GM08714 (cell line): ENCODE measurements around the gene ZBTB8OS.
"Not testable (repeated sequence)": the region's sequence is repeated elsewhere in the genome, so short reads cannot be mapped to it uniquely, and the experiment has no call there.

Source experiments
- H3K4me3 ChIP-seq: fragments of 200-500 bp; sonication (Bioruptor generic); 2 replicates; pipeline ENCODE4 v1.5.1; 2014; ENCODE audit warnings: mild to moderate bottlenecking, low read length, inconsistent platforms
- ZNF274 ChIP-seq: IDR thresholded peaks from 2 replicates; pipeline ENCODE4 v1.6.1; 2012; ENCODE audit warnings: mild to moderate bottlenecking, low read depth, low read length

The ZBTB8OS gene

DNA sequence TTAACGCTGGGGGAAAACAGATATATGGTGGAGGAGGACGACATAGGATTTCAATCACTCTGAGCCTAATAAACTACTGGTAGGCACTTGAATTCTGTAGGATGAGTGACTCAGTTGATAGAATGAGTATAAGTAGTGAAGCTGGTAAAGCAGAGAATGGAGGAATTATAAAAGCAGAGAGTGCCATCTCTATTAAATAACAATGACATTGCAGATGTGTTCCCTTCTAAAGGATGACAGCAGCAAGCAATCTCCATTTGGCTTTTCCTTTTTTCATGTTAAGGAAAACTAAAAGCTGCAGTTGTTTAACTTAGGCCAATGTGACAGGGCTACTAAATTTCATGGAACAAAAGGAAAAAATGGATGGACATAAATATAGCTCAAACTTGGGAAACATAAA lies 17.5 kb downstream of the ZBTB8OS start:
- TF ChIP-seq ZNF274: no peak
- no peak overlapping the region for H3K4me3 ChIP-seq

DNA sequence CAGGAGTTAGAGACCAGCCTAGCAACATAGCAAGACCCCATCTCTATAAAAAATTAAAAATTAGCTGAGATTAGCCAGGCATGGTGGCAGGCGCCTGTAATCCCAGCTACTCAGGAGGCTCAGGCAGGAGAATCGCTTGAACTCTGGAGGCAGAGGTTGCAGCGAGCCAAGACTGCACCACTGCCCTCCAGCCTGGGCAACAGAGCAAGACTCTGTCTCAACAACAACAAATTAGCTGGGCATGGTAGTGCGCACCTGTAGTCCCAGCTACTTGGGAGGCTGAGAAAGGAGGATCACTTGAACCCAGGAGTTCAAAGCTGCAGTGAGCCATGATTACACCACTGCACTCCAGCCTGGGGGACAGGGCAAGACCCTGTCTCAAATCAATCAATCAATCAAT lies 20.2 kb downstream of the ZBTB8OS start:
- not testable (repeated sequence) for H3K4me3 ChIP-seq

DNA sequence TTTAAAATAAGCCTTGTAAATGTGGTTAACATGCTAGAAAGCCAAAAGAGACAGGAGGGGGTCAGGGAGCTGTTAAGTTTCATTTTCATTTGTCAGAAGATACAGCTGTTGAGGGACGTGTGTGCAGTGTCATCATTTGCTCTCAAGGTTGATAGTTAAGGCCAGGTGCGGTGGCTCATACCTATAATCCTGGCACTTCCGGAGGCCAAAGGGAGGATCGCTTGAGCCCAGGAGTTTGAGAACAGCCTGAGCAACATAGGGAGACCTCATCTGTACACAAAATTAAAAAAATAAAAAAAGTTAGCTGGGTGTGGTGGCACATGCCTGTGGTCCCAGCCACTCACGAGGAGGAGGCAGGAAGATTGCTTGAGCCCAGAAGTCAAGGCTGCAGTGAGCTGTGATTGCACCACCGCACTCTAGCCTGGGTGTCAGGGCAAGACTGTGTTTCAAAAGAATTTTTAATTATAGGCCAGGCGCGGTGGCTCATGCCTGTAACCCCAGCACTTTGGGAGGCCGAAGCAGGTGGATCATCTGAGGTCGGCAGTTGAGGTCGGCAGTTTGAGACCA lies 22.7 kb downstream of the ZBTB8OS start:
- no peak for TF ChIP-seq ZNF274

DNA sequence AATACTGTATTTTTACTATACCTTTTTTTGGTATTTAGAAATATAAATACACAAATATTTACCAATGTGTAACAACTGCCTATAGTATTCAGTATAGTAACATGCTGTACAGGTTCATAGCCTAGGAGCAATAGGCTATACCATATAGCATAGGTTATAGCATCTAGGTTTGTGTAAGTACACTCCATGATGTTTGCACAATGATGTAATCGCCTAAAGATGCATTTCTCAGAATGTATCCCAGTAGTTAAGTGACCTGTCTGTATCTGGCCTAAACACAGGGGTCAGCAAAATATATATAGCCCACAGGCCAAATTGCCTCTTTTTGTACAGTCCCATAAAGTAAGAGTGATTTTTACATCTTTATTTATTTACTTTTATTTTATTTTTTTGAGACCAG lies 24.2 kb downstream of the ZBTB8OS start:
- TF ChIP-seq ZNF274: no peak

More for the DNA sequence above, 22.7 kb downstream of the ZBTB8OS start:
- H3K4me3 ChIP-seq: no peak overlapping the region; the same call in 1 of the 2 replicates

DNA sequence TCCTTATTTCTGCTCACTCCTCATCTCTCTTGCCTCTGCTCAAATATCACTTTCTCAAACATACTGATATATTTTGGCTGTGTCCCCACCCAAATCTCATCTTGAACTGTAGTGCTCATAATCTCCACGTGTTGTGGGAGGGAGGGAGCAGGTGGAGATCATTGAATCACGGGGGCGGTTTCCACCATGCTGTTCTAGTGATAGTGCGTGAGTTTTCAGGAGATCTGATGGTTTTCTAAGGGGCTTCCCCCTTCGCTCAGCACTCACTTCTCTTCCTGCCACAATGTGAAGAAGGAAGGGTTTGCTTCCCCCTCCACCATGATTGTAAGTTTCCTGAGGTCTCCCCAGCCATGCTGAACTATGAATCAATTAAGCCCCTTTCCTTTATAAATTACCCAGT lies 26.6 kb downstream of the ZBTB8OS start:
- TF ChIP-seq ZNF274: no peak
- H3K4me3 ChIP-seq: no peak overlapping the region; the same call in 1 of the 2 replicates

More for the DNA sequence above, 24.2 kb downstream of the ZBTB8OS start:
- H3K4me3 ChIP-seq: no peak overlapping the region

DNA sequence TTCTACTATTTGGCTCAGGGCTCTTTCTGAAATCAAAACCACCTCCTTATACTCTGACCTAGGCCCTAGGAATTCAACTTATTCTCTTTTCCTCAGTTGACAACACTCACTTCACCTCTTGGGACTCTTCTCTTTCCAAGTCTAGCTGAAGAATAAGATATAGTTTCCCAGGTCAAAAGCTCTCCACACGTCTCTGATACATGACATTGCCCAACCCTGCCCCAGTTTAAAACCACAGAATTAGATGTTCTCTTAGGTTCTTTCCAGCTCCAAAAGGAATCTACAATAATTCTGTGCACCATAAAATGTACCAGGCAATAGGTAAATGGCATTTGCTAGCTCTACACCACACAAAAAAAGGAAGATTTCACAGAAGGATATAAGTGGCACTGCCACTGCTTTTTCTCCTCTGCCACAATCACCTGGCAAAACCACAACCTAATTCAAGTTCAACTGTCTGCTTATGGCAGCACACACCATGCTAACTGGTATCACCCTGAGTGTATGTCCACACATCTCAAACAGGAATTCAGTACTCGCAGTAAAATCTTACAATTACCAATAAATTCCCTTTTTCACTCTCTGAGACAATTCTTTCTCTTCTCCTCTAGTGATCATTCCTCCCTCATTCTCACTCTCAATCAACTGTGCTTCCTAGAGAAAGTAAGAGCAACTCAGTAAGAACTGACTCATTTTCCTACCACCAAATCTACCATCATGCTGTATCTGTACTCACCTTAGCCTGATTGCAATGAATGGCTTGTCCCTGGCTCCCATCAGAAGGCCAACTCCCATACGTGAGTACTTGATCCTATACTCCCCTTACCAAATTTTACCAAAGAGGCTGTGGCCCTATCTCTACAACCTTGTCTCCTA lies 27.3 kb downstream of the ZBTB8OS start:
- no peak overlapping the region for H3K4me3 ChIP-seq
- TF ChIP-seq ZNF274: no peak

DNA sequence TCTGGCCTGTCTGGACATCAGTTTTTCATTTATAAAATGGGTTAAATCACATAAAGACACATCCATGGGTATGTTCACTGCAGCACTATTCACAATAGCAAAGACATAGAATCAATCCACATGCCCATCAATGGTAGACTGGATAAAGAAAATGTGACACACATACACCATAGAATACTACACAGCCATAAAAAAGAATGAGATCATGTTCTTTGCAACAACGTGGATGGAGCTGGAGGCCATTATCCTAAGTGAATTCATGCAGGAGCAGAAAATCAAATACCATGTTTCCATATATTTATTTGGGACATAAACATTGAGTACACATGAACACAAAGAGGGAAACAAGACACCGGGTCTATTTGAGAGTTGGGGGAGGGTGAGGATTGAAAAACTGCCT lies 28.1 kb downstream of the ZBTB8OS start:
- TF ChIP-seq ZNF274: no peak
- no peak overlapping the region for H3K4me3 ChIP-seq

DNA sequence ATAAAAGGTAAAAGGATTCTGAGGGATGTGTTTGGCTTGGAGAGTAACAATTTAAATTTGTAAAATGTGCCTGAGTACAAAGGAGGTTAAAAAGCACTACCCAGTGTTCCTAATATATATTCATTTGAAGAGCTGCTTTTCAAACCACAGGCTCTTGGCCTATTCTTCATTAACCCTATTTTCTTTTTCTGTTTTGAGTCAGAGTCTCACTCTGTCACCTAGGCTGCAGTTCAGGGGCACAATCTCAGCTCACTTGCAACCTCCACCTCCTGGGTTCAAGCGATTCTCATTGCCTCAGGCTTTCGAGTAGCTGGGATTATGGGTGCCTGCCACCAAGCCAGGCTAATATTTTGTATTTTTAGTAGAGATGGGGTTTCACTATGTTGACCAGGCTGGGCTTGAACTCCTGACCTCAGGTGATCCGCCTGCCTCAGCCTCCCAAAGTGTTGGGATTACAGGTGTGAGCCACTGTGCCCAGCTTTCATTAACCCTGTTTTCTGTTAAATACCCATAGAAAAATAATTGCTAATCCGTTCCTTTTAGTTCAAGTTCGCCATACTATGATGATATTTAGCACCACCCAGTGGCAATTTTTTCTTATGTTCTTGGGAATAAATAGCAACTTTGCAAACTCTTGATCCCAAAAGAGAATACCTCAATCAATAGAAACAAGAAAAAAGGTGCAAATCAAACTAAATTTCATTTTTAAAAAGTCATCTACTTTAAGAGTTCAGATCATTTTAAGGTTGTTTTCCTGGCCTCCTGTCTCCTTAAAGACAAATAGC lies 30.5 kb downstream of the ZBTB8OS start:
- peak overlapping the region; percentile 34; the same call in 1 of the 2 replicates for H3K4me3 ChIP-seq
- no peak for TF ChIP-seq ZNF274

DNA sequence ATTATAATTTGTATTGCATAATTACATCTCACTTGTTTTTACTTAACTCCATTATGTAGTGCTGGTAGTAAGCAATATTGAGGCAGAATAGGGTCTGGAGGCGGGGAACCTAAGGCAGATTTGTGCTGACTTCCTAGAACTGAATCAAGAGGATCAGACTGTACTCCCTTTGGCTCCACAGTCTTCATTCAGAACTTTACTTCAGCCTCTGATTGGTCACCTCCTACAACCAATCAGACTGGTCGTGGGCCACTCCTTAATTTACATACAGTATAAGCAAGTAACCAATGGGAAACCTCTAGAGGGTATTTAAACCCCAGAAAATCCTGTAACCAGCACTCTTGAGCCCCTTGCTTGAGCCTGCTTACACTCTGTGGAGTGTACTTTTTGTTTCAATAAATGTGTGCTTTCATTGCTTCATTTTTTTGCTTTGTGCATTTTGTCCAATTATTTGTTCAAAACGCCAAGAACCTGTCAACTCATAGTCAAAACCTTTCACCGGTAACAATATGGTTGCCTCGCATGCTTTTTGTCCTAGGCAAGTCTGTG lies 31.6 kb downstream of the ZBTB8OS start:
- no peak overlapping the region; the same call in 1 of the 2 replicates for H3K4me3 ChIP-seq
- TF ChIP-seq ZNF274: no peak

DNA sequence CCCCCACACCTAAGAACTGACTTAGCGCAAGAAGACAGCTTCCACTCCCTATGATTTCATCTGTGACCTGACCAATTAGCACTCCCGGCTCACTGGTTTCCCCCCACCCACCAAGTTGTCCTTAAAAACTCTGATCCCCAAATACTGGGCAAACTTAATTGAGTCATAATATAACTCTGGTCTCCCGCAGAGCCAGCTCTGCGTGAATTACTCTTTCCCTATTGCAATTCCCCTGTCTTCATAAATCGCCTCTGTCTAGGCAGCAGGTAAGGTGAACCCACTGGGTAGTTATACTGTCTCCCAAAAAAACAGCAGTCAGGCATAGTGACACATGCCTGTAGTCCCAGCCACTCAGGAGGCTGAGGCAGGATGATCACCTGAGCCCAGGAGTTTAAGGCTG lies 36.9 kb downstream of the ZBTB8OS start:
- H3K4me3 ChIP-seq: no peak overlapping the region
- no peak for TF ChIP-seq ZNF274

DNA sequence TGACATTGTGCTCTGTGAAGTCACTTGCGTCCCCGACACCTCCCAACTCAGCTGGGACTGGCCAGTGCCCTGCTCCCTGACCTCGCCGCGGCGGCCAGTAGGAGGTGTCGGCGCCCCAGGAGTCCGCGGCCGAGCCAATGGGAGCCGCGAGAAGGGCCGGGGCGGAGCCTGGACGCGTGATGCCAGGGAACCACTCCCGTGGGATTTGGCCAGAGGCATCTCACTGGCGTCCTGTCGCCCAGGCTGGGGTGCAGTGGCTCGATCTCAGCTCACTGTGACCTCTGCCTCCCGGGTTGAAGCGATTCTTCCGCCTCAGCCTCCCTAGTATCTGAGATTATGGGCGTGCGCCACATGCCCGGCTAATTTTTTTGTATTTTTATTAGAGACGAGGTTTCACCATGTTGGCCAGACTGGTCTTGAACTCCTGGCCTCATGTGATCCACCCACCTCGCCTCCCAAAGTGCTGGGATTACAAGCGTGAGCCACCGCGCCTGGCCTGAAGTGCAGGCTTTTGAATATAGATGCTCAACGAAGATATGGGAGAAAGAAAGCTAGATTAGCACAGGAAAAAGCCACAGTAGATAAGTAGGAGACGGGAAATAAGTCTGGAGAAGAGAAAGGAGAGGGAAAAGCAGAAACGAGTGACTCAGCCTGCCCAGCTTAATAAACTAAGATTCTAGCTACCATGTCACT lies 38.0 kb downstream of the ZBTB8OS start:
- TF ChIP-seq ZNF274: no peak
- H3K4me3 ChIP-seq: peak overlapping the region; percentile 68; the same call in 1 of the 2 replicates

DNA sequence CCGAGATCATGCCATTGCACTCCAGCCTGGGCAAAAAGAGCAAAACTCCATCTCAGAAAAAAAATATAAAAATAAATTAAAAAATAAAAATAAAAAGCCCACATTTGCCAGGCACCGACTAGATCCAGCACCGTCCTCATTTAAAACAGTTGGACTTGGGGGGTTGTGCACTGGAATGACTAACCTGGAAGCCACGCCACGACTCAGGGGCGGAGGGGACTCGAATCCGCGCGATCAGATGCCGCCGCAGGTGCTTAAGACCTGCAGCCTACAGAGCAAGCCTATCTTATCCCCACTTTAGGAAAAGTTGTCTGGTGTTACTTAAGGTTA lies 38.5 kb downstream of the ZBTB8OS start:
- H3K4me3 ChIP-seq: peak overlapping the region; percentile 68
- no peak for TF ChIP-seq ZNF274

DNA sequence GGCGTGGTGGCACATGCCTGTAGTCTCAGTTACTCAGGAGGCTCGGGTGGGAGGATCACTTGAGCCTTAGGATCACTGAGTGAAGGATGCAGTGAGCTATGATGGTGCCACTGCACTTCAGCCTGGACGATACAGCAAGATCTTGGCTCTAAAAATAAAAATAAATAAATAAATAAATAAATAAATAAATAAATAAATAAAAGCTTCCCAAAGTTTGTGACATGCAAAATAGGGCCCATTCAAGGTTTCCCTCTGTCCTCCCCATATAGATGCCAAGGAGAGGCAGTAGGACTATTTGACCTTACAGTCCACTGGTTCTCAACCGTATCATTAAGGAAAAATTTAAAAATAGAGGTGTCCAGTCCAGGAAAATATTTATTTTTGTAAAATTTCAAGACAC lies 41.2 kb downstream of the ZBTB8OS start:
- H3K4me3 ChIP-seq: no peak overlapping the region
- no peak for TF ChIP-seq ZNF274
